Measurements from ENCODE around the gene TALDO1. TPM values are rescaled to one million over a fixed set of nuclear protein-coding genes. Genes with fewer than 3 reads are reported as not detected.
A peak's percentile ranks its signal among the peaks of the same experiment; 100 is the strongest.

TALDO1 gene
- total RNA-seq, 2 experiments from 2014 or later: 249 to 293 TPM

DNA sequence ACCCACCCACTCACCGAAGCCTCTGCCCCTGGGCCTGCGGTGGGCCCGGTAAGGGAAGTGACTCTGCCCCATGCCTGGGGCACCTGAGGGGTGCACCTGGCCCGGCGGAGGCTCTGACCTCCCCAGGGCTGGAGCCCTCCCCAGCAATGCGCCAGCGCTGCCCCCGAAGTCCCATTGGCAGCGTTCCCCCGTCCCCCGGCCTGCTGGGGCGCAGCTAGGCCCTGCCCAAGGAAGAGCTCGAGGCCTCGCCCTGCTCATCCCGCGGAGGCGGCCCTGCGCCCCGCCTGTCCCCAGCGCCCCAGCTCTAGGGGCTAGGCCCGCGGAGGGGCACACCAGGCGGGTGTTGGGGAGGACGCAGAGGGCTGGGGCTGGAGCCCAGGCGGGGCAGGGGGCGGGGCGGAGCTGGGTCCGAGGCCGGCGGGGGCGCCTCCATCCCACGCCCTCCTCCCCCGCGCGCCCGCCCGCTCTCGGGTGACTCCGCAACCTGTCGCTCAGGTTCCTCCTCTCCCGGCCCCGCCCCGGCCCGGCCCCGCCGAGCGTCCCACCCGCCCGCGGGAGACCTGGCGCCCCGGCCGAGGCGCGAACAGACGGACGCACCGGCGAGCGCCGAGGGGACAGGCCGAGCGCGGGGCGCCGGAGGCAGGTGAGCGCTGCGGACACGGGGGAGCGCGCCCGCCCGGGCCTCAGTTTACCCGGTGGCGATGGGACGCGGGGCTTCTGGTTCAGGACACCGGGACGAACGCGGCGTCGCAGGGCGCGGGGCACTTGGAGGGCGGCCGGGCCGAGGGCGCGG is 41.4 kb upstream of the TALDO1 start, which contains the start of gene EPS8L2:
Gene EPS8L2, plus strand, starts transcription at position 586 of the 793 bp plus-strand sequence. CDS start 3,177 bp downstream, outside the sequence.
- peaks cover 11% of the 10 kb centered on the region for H3K27me3 Mint-ChIP-seq
- no peak within 1 kb of the TSS for H3K27ac Mint-ChIP-seq
- ATAC-seq: peak; percentile 12

DNA sequence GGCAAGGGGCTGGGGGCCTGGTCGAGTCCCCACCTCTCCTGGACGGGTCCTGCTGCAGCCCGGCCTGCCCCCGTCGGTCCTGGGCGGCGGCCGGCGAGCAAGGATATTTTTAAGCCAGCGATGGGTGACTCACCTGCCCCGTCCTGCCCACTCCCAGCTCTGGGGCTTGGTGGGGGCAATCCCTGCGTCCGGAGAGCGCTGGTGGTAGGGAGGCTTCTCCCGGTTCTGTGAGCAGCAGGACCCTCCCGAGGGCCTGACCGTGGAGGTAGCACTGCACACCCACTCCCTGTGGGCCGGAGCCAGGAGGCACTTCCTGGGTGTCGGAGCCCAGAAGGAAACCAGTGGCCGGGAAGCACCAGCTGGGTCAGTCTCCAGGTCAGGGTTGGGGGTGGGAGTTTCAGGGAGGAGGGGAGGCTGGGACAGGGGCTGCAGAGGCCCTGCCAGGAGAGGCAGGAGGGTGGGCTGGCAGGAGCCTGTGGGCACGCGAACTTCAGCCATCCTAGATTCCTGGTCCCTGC is 40.8 kb upstream of the TALDO1 start:
- Mint-ChIP-seq H3K4me1 (peaks cover 5% of the 10 kb centered on the region), H3K4me3 (no peak overlapping the region), H3K9me3 (ENCODE audit: low read depth) (no peaks in the 10 kb centered on the region), H3K27ac (no peak overlapping the region), H3K27me3 (peaks cover 15% of the 10 kb centered on the region), H3K36me3 (no peaks in the 10 kb centered on the region)
- DNase-seq (no peak), ATAC-seq (peak; percentile 12)
- CTCF ChIA-PET: interaction anchor here (1.0 kb wide), 1 partner anchor 17 kb away, joined by 5 read pairs; no protein-coding TSS in a partner anchor

More for the DNA sequence above, 41.4 kb upstream of the TALDO1 start, which contains the start of gene EPS8L2:
- DNase-seq: no peak
- no peak within 1 kb of the TSS for H3K4me3 Mint-ChIP-seq
- H3K36me3 Mint-ChIP-seq: no peaks in the 10 kb centered on the region
- peaks cover 2% of the 10 kb centered on the region for H3K4me1 Mint-ChIP-seq
- H3K9me3 Mint-ChIP-seq (ENCODE audit: low read depth): no peaks in the 10 kb centered on the region
- CTCF ChIA-PET: interaction anchor here (1.5 kb wide), 1 partner anchor 9 kb away, joined by 7 read pairs; no protein-coding TSS in a partner anchor

DNA sequence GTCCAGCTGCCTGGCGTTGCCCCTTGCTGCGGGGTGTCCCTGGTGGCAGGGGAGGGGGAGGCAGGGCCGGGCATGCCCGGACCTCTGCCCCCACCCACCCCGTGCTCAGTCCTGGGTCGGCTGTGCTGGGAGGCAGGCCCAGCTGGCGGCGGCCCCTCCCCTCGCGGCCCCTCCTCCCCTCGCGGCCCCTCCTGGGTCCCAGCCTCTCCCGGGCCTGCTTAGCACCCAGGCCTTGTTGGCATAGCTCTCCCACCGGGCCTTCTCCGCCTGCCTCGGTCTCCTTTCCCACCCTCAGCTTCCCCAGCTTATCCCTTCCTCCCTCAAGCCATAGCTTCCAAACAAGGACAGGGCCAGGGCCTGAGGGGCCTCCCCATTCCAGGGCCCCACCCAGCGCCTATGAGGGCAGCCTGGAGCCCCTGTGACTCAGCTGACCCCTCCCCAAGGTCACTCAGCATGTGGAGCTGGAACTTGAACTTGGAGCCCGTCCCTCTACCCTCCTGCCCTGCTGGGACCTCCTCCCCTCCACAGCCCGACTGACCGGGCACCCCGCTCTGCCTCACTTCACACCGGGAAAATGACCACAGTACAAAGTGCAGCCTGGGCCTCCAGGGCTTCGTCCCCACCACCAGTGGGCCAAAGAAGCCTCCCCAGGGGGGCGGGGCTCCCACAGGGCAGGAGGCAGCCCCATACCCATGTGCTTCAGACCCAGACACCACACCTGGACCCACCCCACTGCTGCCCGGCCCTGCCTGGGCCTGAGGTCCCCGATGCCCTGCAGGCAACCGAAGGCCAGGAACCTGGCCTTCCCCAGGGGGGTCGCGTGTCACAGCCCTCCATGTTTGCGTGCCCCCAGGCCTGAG is 40.1 kb upstream of the TALDO1 start:
- Mint-ChIP-seq H3K27me3 (peaks cover 15% of the 10 kb centered on the region), H3K36me3 (no peaks in the 10 kb centered on the region), H3K4me3 (no peak overlapping the region), H3K9me3 (ENCODE audit: low read depth) (no peaks in the 10 kb centered on the region), H3K27ac (no peak overlapping the region), H3K4me1 (peaks cover 5% of the 10 kb centered on the region)
- CTCF ChIA-PET: interaction anchor here (1.0 kb wide), 1 partner anchor 16 kb away, joined by 5 read pairs; no protein-coding TSS in a partner anchor
- ATAC-seq: no peak
- no peak for DNase-seq

DNA sequence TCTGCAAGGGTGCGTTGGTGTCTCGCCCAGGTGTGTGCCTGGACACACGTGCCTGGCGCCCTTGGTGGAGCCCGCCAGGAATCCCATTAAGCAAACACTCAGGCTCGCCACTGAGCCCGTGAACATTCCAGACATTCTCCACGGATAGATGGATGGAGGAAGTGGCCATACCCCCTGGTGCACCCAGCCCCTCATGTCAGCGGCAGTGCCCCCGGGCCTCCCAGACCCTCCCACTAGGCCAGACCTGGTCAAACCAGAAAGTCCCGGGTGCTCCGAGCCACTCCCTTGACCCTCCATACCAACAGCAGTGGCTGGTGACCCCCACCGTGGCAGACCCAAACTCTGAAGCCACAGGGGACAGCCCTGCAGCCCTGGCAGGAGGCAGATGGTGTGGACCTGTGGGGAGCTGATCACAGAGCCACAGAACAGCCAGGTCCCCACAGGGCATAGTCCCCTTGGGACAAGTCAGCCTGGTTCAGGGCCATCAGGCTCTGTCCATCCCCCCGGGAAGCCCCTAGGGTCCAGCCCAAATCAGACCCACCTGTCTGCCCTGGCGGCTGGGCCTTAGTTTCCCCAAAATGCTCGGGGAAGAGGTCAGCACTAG is 39.3 kb upstream of the TALDO1 start:
- H3K27ac Mint-ChIP-seq: no peak overlapping the region
- peaks cover 5% of the 10 kb centered on the region for H3K4me1 Mint-ChIP-seq
- no peaks in the 10 kb centered on the region for H3K36me3 Mint-ChIP-seq
- H3K4me3 Mint-ChIP-seq: no peak overlapping the region
- CTCF ChIA-PET: no interaction called here
- ATAC-seq (no peak), DNase-seq (no peak)
- no peaks in the 10 kb centered on the region for H3K9me3 Mint-ChIP-seq (ENCODE audit: low read depth)
- peaks cover 15% of the 10 kb centered on the region for H3K27me3 Mint-ChIP-seq

DNA sequence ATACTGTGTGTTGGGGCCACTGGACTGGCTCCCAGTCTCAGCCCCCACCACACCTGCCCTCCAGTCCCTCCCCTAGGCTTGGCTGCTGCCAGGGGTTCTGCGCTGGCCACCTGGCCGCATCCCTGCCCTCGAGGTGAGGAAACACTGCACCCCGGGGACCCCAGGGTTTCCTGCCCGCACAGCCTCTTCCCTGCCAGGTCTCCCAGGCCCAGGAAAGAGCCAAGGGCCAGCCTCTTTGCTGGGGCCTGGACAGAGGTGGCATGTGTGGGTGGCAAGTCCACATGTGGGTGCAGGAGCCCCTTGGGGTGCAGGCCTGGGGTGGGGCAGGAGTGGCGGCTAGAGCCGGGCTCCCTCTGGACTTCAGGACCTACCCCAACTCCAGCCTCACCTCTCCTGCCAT is 38.8 kb upstream of the TALDO1 start:
- H3K27ac Mint-ChIP-seq: no peak overlapping the region
- H3K9me3 Mint-ChIP-seq (ENCODE audit: low read depth): no peaks in the 10 kb centered on the region
- peaks cover 15% of the 10 kb centered on the region for H3K27me3 Mint-ChIP-seq
- CTCF ChIA-PET: interaction anchor here (1.1 to 1.6 kb wide), 2 partner anchors 18 to 154 kb away, joined by 3 to 4 read pairs; no protein-coding TSS in a partner anchor
- H3K36me3 Mint-ChIP-seq: no peaks in the 10 kb centered on the region
- DNase-seq: no peak
- H3K4me3 Mint-ChIP-seq: no peak overlapping the region
- ATAC-seq: no peak
- peaks cover 5% of the 10 kb centered on the region for H3K4me1 Mint-ChIP-seq

DNA sequence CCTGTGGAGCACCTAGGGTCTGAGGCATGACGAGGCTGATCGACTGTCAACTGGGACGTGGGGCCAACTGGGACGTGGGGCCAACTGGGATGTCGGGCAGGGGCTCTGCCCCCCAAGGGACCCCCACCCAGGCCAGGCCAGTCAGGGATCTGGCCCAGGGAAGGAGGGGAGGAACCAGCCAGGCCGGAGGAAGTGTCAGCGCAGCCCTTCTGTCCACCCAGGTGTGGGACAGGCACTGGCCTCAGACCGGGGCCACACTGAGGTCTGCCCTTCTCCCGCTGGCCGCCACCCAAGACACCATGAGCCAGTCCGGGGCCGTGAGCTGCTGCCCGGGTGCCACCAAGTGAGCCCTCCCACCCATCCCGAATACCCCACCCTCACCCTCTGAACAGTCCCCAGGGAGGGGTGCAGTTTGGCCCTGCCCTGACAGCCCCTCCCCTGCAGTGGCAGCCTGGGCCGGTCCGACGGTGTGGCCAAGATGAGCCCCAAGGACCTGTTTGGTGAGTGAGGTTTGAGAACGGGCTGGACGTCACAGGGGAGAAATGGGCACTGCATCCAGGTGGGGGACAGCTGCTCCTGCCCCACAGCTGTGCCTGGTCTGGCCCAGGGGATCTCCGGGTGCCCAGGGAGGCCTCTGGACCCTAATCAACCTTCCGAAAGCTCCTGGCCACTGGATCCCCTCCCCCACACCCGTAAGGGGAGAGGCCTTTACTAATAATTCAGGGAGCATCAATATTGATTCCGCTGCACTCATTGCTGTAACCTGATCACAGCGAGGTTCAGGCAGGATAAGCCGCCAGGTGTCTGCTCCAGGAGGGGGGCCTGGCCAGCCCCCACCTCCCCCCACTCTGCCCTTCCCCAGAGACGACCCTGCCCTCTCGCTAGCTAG is 37.9 kb upstream of the TALDO1 start:
- Mint-ChIP-seq H3K4me3 (no peak overlapping the region), H3K4me1 (peaks cover 4% of the 10 kb centered on the region), H3K36me3 (no peaks in the 10 kb centered on the region), H3K27ac (no peak overlapping the region), H3K9me3 (ENCODE audit: low read depth) (no peaks in the 10 kb centered on the region), H3K27me3 (peaks cover 15% of the 10 kb centered on the region)
- DNase-seq (no peak), ATAC-seq (no peak)
- CTCF ChIA-PET: interaction anchor here (1.1 to 1.6 kb wide), 3 partner anchors 13 to 155 kb away, joined by 3 to 4 read pairs (median 4); no protein-coding TSS in a partner anchor

DNA sequence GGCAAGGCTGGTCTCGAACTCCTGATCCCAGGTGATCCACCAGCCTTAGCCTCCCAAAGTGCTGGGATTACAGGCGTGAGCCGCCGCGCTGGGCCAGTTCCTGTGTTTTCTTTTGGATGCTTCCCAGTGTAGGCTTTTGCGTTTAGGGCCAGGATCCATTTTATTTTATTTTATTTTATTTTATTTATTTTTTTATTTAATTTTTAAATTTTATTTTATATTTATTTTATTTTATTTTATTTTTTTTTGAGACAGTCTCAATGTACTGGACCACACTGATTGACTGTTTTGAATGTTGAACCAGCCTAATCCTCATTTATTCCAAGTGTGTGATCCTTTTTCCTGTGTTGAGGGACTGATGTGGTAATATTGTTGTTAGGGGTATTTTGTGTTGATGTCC is 32.8 kb upstream of the TALDO1 start:
- H3K27me3 Mint-ChIP-seq: peaks cover 18% of the 10 kb centered on the region
- H3K9me3 Mint-ChIP-seq (ENCODE audit: low read depth): peaks cover 2% of the 10 kb centered on the region
- CTCF ChIA-PET: no interaction called here
- H3K4me3 Mint-ChIP-seq: no peak overlapping the region
- H3K4me1 Mint-ChIP-seq: peaks cover 4% of the 10 kb centered on the region
- H3K27ac Mint-ChIP-seq: no peak overlapping the region
- DNase-seq: no peak
- ATAC-seq: no peak
- H3K36me3 Mint-ChIP-seq: no peaks in the 10 kb centered on the region

DNA sequence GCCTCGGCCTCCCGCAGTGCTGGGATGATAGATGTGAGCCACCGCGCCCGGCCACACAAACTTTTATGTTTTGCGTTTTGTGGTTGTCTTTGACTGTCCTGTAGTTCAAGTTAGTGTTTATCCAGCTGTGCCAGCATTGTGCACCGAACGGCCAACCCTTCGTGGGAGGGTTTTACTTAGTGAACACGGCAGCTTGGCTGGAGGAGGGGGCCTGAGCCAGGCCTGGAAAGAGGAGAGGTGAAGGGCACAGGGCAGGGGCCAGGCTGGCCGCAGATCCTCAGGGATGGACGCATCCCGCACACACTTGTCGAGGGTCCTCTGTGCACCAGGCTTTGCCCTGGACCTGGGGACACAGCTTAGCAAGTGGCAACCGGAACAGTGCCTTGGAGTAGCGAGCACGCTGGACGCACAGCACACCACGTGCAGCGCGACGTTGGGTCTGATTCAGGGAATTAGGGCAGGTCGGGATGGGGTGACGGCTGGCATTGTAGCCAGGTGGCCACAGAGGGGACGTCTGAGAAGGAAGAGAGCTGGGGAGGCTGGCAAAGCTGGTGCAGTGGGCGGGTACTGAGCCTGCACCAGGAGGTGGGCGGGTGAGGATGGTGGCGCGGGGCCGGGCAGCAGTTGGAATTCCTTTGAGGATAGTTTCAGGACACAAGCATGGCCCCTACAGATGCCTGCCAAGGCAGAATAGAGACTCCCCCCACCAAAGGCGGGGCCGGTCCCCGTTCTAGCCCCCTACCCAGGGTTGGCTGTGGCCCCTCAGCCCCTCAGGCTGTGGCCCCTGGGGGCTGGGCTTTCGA is 27.8 kb upstream of the TALDO1 start:
- DNase-seq: no peak
- Mint-ChIP-seq H3K9me3 (ENCODE audit: low read depth) (peaks cover 2% of the 10 kb centered on the region), H3K27ac (no peak overlapping the region), H3K27me3 (peaks cover 27% of the 10 kb centered on the region), H3K4me3 (no peak overlapping the region), H3K4me1 (peaks cover 15% of the 10 kb centered on the region), H3K36me3 (no peaks in the 10 kb centered on the region)
- ATAC-seq: no peak
- CTCF ChIA-PET: interaction anchor here (1.2 to 10.1 kb wide), 3 partner anchors 23 to 165 kb away, joined by 4 to 150 read pairs (median 5); partner anchors contain the start of gene TMEM80

DNA sequence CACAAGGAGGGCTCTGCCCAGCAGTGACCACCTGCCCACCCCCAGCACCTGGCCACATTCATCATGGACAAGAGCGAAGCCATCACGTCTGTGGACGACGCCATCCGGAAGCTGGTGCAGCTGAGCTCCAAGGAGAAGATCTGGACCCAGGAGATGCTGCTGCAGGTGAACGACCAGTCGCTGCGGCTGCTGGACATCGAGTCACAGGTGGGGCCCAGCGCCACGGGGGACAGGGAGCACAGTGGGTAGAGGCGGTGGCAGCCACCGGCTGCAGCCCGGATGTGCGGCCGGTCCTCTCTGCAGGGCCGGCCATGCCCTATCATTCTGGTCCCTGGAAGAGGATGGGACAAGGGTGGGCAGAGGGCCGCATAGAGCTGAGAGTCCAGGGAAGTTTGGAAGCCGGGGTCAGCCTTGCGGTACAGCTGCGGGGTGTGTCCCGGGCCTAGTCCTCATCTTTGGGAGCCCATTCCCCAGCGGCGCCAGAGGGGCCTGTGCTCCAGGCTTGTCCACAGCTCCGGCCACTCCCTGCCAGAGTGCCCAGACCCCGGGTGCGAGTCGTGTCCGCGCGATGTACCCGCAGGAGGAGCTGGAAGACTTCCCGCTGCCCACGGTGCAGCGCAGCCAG is 27.1 kb upstream of the TALDO1 start:
- CTCF ChIA-PET: interaction anchor here (0.9 to 10.1 kb wide), 5 partner anchors 17 to 166 kb away, joined by 3 to 150 read pairs (median 4); partner anchors contain the start of genes TALDO1 and TMEM80
- Mint-ChIP-seq H3K27ac (no peak overlapping the region), H3K4me1 (peaks cover 15% of the 10 kb centered on the region), H3K4me3 (peak overlapping the region; percentile 31), H3K36me3 (no peaks in the 10 kb centered on the region), H3K27me3 (peaks cover 26% of the 10 kb centered on the region), H3K9me3 (ENCODE audit: low read depth) (peaks cover 2% of the 10 kb centered on the region)
- ATAC-seq (no peak), DNase-seq (no peak)

DNA sequence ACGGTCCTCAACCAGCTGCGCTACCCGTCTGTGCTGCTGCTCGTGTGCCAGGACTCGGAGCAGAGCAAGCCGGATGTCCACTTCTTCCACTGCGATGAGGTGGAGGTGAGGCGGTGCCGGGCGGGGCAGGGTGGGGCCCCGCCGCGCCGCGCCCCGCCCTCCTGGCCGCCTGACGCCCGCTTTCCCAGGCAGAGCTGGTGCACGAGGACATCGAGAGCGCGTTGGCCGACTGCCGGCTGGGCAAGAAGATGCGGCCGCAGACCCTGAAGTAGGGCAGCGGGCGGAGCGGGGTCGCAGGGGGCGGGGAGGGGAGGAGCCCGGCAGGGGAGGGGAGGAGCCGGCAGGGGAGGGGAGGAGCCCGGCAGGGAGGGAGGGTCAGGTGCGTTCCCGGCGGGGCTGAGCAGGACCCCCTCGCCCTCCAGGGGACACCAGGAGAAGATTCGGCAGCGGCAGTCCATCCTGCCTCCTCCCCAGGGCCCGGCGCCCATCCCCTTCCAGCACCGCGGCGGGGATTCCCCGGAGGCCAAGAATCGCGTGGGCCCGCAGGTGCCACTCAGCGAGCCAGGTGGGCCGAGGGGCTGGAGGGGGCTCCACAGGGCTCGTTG is 26.5 kb upstream of the TALDO1 start:
- DNase-seq: peak; percentile 61
- no peaks in the 10 kb centered on the region for H3K9me3 Mint-ChIP-seq (ENCODE audit: low read depth)
- H3K27me3 Mint-ChIP-seq: peaks cover 26% of the 10 kb centered on the region
- peaks cover 17% of the 10 kb centered on the region for H3K4me1 Mint-ChIP-seq
- peak overlapping the region; percentile 7 for H3K4me3 Mint-ChIP-seq
- peak; percentile 72 for ATAC-seq
- H3K27ac Mint-ChIP-seq: no peak overlapping the region
- H3K36me3 Mint-ChIP-seq: no peaks in the 10 kb centered on the region
- CTCF ChIA-PET: interaction anchor here (0.8 to 10.1 kb wide), 5 partner anchors 17 to 167 kb away, joined by 3 to 150 read pairs (median 3); partner anchors contain the start of genes DEAF1, TALDO1 and TMEM80

All from activated CD8-positive, alpha-beta memory T cell treated with anti-CD3 and anti-CD28 coated beads, Interleukin-2, amount 10 ng/mL, durations not matched to agents 7 days and 5 days (primary cell).